Measurements from ENCODE around the gene TUBB2A.

DNA sequence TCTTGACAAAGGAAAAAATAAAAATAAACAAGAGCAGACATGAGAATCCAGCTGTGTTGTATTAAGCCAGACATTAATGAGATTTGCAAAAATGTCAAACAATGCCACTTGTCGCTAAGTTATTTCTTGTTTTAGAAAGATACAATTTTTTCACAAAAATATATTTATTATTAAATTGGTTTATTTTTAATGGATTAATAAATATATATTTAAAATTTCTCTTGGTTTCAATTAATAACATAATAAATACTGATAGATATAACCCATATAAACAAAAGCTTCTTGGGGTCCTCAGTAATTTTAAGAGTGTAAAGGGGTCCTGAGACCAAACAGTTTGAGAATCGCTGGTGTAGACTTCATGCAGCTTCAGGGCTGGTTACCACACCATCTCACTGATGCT lies 44.0 kb upstream of the TUBB2A start:
- TF ChIP-seq, protein P1, sequence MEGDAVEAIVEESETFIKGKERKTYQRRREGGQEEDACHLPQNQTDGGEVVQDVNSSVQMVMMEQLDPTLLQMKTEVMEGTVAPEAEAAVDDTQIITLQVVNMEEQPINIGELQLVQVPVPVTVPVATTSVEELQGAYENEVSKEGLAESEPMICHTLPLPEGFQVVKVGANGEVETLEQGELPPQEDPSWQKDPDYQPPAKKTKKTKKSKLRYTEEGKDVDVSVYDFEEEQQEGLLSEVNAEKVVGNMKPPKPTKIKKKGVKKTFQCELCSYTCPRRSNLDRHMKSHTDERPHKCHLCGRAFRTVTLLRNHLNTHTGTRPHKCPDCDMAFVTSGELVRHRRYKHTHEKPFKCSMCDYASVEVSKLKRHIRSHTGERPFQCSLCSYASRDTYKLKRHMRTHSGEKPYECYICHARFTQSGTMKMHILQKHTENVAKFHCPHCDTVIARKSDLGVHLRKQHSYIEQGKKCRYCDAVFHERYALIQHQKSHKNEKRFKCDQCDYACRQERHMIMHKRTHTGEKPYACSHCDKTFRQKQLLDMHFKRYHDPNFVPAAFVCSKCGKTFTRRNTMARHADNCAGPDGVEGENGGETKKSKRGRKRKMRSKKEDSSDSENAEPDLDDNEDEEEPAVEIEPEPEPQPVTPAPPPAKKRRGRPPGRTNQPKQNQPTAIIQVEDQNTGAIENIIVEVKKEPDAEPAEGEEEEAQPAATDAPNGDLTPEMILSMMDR (IDR thresholded peaks at IDR 0.05) = no peak
- no peak for TF ChIP-seq POLR2A (IDR thresholded peaks at IDR 0.05)

Data from prostate gland (tissue), 2 donors.